Esophagus squamous epithelium (tissue), 5 donors: ENCODE measurements around the gene IGLL1. TPM values are rescaled to one million over a fixed set of nuclear protein-coding genes. Genes with fewer than 3 reads are reported as not detected.

Experiments
- DNase-seq: peaks from one replicate; lab custom pipeline; 2025; lab: John Stamatoyannopoulos, UW
- H3K27ac ChIP-seq, 4 donors: fragments of 200-600 bp; sonication (generic); one replicate each; pipeline ENCODE4 v1.5.1; 2016 to 2019; ENCODE audit warnings: mild to moderate bottlenecking in 1 of 4
- H3K27me3 ChIP-seq, 4 donors: fragments of 200-600 bp; sonication (generic); 1 replicate in 3 of 4; 2 replicates in 1 of 4; pipeline versions ENCODE4 v1.5.1 to v1.6.0; 2017 to 2021; ENCODE audit warnings: antibody characterized with exemption in 1 of 4
- H3K36me3 ChIP-seq, 3 donors: fragments of 200-600 bp; sonication (generic); one replicate each; pipeline ENCODE4 v1.5.1; 2016 to 2019
- H3K4me1 ChIP-seq, 3 donors: fragments of 200-600 bp; sonication (generic); one replicate each; pipeline ENCODE4 v1.5.1; 2017 to 2019
- H3K4me3 ChIP-seq, 4 donors: fragments of 200-600 bp; sonication (generic); 1 replicate in 3 of 4; 2 replicates in 1 of 4; pipeline ENCODE4 v1.5.1; 2016 to 2019; ENCODE audit warnings: mild to moderate bottlenecking in 2 of 4, moderate library complexity in 1 of 4
- H3K9me3 ChIP-seq, 3 donors: fragments of 200-600 bp; sonication (generic); one replicate each; pipeline ENCODE4 v1.5.1; 2016 to 2019
- CTCF ChIP-seq, 6 experiments: fragments of 450-650 bp in 4 of 6; fragments of 200-600 bp in 2 of 6; sonication (generic) in 2 of 6; IDR thresholded peaks; one replicate each; pipeline ENCODE4 v1.5.1; 2016 to 2019; ENCODE audit warnings: antibody characterized with exemption in 6 of 6, mild to moderate bottlenecking in 4 of 6, moderate library complexity in 4 of 6
- POLR2A ChIP-seq, 4 donors: fragments of 450-650 bp; IDR thresholded peaks; one replicate each; pipeline ENCODE4 v1.6.1; 2017; ENCODE audit warnings: antibody characterized with exemption in 4 of 4, mild to moderate bottlenecking in 4 of 4, moderate library complexity in 3 of 4
- WGBS, 2 donors: methylation state at CpG; one replicate each; pipeline ENCODE4 v1.1.5; 2018; 5-methylcytosine and 5-hydroxymethylcytosine counted together
- intact Hi-C: fragments of 100-400 bp; cut with DNase I; formaldehyde crosslinking; loops from one replicate; pipeline ENCODE4 v1.15.0; 2022
- total RNA-seq, 4 donors: library from RNA; depleted of rRNA; stranded (reverse); fragments of >200 nt; gene quantifications; one replicate each; pipeline ENCODE4 v1.1.0, GENCODE V29; 2016
- donor health status: DM: yes; HTN: yes; CAD: no.

IGLL1 gene
- total RNA-seq, 4 donors from 2014 or later = not detected

GRCh38 chr22:23531283-23531956 lies 48.7 kb downstream of the IGLL1 start:
- intact Hi-C loops = loop anchor here (10.0 kb wide), 1 partner anchor 313 kb away; no protein-coding TSS in a partner anchor
- 87% methylated on average over 13 of the region's 24 CpGs; no CpG with 5 or more reads in 1 of the 2 donors for WGBS, 2 donors
- H3K4me1 ChIP-seq = peaks cover 0 to 6% (median 0%) of the 10 kb centered on the region in 3 donors
- H3K27me3 ChIP-seq = peaks cover 0 to 68% (median 0%) of the 10 kb centered on the region in 4 donors
- H3K36me3 ChIP-seq = no peaks in the 10 kb centered on the region
- no peak overlapping the region for H3K4me3 ChIP-seq
- H3K27ac ChIP-seq = no peak overlapping the region
- DNase-seq = no peak
- no peak for TF ChIP-seq POLR2A (IDR thresholded peaks at IDR 0.05)
- TF ChIP-seq CTCF (IDR thresholded peaks at IDR 0.05) = no peak
- H3K9me3 ChIP-seq = no peaks in the 10 kb centered on the region

GRCh38 chr22:23530766-23531282 lies 49.3 kb downstream of the IGLL1 start:
- H3K4me3 ChIP-seq = no peak overlapping the region
- peaks cover 0 to 67% (median 0%) of the 10 kb centered on the region in 4 donors for H3K27me3 ChIP-seq
- no peak overlapping the region for H3K27ac ChIP-seq
- H3K36me3 ChIP-seq = no peaks in the 10 kb centered on the region
- H3K4me1 ChIP-seq = peaks cover 0 to 1% (median 0%) of the 10 kb centered on the region in 3 donors
- intact Hi-C loops = loop anchor here (10.0 kb wide), 1 partner anchor 314 kb away; no protein-coding TSS in a partner anchor
- TF ChIP-seq POLR2A (IDR thresholded peaks at IDR 0.05) (no peak), CTCF (IDR thresholded peaks at IDR 0.05) (no peak)
- no peaks in the 10 kb centered on the region for H3K9me3 ChIP-seq
- WGBS, 2 donors = no CpG with 5 or more reads among the region's 7 CpGs
- DNase-seq = no peak

GRCh38 chr22:23530106-23530505 lies 50.0 kb downstream of the IGLL1 start:
- Histone ChIP-seq H3K27ac (no peak overlapping the region), H3K4me1 (no peaks in the 10 kb centered on the region), H3K4me3 (no peak overlapping the region), H3K36me3 (no peaks in the 10 kb centered on the region), H3K9me3 (no peaks in the 10 kb centered on the region), H3K27me3 (peaks cover 0 to 60% (median 0%) of the 10 kb centered on the region in 4 donors)
- DNase-seq = no peak
- intact Hi-C loops = loop anchor here (10.0 kb wide), 1 partner anchor 315 kb away; no protein-coding TSS in a partner anchor
- WGBS, 2 donors = 79 to 85% methylated on average over 2 of the region's 2 CpGs
- TF ChIP-seq CTCF (IDR thresholded peaks at IDR 0.05) (no peak), POLR2A (IDR thresholded peaks at IDR 0.05) (no peak)

- TF ChIP-seq POLR2A (IDR thresholded peaks at IDR 0.05) = no peak
- no peak for TF ChIP-seq CTCF (IDR thresholded peaks at IDR 0.05)
- peaks cover 0 to 58% (median 0%) of the 10 kb centered on the region in 4 donors for H3K27me3 ChIP-seq
- no peak for DNase-seq
- H3K9me3 ChIP-seq = no peaks in the 10 kb centered on the region
- no peaks in the 10 kb centered on the region for H3K36me3 ChIP-seq
- intact Hi-C loops = loop anchor here (10.0 kb wide), 1 partner anchor 315 kb away; no protein-coding TSS in a partner anchor
- 71 to 76% methylated on average over 6 to 12 of the region's 12 CpGs for WGBS, 2 donors
- no peak overlapping the region for H3K4me3 ChIP-seq
- no peaks in the 10 kb centered on the region for H3K4me1 ChIP-seq
- no peak overlapping the region for H3K27ac ChIP-seq
Observed at GRCh38 chr22:23529166-23530103, 50.7 kb downstream of the IGLL1 start.
